GM18519 (cell line): ENCODE measurements around the gene HS6ST3.

Source experiments
- ATAC-seq: cut with Tn5 transposase; IDR thresholded peaks from one replicate; pipeline ENCODE4 v1.9.1; 2021; ENCODE audit warnings: mild to moderate bottlenecking, moderate library complexity; ENCODE audit not compliant: unreplicated experiment, low FRiP score

The HS6ST3 gene

DNA sequence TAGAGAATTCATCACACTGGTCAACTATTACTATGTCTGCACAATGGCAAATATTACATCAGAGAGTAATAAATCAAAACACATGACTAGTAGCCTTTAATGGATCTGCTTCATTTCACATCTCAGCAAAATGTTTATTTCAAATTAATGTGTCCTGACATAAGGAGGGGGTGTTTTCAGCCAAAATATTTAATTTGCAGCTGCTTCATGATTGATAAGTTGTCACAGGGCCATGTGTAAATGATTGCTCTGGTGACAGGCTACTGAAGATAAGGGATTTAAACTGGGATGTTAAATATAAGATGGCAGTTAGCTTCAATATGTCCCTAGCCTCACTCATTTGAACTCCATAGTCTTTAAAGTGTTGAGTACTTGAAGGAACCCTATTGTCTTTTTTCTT lies 601.1 kb downstream of the HS6ST3 start:
- ATAC-seq = no peak

DNA sequence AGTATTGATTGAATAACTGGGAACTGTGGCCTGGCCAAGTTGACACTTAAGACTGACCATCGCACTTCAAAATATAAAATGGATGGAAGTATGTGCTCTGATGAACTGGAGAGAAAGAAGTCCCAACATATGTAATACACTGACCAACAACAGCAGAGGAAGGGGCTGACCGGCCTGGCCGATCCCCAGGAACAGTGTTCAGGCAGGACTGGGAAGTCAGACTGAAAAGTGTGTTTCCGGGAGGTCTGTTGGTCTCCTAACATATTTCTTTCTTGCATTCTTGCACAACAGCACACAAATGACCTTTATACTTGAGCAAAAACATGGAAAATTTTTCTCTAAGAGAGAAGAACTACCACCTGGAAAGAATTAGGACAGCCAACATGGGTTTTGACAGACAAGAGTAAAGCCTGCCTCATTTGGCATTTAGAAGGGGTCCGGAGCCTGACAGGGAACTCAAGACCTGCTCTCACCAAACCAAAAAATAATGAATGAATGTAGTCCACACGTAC lies 606.5 kb downstream of the HS6ST3 start:
- ATAC-seq = no peak

DNA sequence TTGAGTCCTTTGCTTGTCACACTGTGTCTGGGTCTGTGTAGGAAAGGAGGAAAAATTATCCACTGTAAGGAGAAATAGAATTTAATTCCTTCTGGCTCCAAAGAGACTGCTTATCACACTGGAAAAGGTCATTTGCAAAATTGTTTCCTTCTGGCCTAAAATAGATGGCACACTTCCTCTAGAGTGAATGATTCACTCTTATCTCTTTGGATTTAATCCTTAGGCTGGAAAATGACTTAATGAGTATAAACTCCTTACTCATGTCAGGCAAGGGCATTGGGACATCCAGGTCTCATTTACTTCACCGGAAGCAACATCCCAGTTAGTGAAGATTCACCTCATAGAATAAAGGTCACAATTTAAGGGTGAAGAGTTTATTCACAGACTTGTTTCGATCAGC lies 610.8 kb downstream of the HS6ST3 start:
- ATAC-seq = no peak

DNA sequence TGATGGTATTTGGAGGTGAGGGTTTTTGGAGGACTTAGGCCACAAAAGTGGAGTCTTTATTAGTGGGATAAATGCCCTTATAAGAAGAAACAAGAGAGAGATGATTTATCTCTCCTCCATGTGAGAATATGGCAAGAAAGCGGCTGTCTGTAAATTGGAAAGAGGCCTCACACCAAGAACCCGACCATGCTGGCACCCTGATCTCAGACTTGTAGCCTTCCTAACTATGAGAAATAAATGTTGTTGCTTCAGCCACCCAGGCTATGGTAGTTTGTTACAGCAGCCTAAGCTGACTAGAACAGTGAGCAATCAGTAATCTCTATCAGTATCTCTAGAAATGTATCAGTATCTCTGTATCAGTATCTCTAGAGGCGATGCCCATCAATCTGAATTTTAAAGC lies 617.2 kb downstream of the HS6ST3 start:
- no peak for ATAC-seq

DNA sequence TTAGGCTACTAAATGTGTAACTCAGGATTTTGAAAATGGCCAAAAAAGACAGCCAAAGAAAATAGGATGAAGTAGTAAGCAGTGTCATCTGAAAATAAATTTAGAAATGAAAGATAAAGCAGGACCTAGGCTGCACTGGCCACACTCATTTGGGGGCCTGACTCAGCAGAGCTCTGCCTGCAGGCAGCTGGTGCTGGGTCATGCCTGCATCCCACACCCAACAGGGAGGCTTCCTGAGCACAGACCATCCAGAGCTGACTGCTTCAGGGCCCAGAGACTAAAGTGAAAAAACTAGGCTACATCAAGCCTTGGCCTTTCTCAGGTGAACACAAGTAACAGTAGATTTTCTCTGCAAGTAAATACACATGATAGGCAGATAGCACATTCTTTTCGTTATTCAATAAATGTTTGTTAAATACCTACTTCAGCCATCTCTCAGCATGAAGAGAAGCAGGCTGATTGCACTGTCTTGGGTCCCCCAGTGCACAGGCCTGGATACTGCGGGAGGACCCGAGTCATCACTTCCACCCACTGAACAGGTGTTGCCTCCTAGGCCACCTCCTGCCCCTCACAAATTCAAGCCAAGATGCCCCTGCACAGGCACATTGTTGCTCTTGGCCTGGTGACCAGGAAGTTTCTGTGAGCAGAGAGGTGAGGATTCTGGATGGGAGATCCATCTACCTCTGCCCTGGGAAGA lies 620.4 kb downstream of the HS6ST3 start:
- ATAC-seq = no peak

DNA sequence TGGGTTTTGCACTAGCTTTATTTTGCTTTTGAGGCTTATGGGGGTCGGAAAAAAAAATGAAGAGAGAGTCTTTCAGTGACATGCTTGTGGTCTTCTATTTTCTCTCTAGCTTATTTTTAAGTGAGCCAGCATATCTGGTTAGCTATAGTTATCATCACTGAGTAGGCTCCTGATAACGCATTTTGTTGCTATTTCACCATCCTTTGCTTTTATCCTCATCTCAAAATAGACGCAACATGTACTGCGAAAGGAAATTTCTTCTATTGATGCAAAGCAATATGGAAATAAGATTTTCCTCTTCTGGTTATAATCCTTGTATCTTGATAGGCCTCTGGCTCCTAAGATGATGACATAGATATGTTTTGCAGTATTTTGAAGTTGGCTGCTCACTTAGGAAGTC lies 630.5 kb downstream of the HS6ST3 start:
- ATAC-seq = no peak

DNA sequence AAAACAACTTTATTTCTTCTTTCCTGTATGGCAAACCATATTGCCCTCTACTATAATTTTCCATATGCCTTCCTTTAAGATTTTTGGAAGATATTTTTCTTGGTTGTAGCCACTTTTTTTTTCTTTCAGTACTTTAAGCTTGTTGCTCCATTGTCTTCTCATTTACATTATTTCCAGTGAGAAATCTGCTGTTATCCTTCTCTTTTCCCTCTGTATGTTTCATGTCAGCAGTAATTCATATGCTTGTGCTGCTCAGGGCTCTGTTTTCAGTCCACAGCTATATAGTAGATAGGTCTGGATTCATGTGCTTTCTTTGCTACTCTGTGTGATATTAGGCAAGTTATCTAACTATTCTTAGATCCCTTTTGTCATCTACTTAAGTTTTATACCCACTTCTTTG lies 636.7 kb downstream of the HS6ST3 start:
- no peak for ATAC-seq

DNA sequence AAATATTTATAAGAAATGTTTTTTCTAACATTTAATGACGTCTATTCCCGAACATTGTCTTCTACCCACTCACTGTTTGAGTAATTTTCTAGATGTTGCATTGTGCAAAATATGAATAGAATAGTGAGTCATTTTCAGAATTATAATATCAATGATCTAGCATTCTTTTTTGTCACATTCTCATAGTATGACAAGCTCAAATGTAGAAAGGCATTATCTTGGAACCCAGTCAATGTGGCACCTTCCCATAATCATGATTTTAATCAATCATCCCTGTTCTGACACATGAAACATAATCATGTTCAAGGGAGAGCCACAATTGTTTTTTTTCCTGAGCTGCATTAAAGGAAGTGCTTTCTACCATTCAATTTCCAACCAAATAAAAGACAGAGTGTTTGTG lies 638.6 kb downstream of the HS6ST3 start:
- ATAC-seq = no peak

DNA sequence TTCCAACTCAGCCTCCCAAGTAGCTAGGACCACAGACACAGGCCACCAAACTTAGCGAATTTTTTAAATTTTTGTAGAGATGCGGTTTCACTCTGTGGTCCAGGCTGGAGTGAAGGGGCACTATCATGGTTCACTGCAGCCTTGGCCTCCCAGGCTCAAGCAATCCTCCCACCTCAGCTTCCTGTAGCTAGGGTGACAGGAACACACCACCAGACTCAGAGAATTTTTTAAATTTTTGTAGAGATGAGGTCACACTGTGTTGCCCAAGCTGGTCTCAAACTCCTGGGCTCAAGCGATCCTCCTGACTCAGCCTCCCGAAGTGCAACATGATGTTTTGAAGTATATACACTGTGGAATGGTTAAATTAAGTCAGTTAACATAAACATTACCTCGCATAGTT lies 640.8 kb downstream of the HS6ST3 start:
- ATAC-seq = no peak

DNA sequence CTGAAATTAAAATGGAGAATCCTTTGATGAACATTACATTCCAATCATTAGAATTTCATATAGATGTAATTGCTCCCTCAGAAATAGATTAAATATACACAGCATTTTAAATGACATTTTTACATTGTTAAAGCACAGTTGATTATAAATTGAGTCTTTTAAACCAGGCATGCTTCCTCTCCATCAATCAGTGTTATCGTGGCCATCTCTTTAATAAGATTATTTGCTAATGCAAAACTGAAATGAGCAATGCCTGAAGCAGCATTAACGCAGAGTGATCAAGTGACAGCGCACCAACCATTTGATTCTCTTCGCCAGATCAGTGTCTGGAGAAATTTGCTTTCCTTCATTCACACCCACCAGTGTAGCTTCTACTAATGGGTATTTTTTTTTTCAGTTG lies 644.6 kb downstream of the HS6ST3 start:
- no peak for ATAC-seq

DNA sequence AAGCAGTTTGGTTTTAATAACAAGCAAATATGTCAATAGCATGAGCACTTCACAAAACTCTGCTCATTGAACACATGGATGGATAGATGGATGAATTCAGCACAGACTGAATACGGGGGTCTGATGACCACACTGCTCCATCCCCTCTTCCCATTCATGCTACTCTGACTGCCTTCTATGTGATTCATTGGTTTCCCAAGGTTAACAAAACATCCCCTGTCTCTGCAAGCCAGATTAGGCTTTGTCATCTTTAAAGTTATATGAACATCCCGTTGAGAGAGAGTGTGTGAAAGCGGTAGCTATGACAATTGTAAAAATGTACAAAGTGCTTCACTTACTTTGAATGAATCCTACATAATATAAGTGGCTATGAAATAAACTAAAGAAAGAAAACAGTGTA lies 651.9 kb downstream of the HS6ST3 start:
- no peak for ATAC-seq

DNA sequence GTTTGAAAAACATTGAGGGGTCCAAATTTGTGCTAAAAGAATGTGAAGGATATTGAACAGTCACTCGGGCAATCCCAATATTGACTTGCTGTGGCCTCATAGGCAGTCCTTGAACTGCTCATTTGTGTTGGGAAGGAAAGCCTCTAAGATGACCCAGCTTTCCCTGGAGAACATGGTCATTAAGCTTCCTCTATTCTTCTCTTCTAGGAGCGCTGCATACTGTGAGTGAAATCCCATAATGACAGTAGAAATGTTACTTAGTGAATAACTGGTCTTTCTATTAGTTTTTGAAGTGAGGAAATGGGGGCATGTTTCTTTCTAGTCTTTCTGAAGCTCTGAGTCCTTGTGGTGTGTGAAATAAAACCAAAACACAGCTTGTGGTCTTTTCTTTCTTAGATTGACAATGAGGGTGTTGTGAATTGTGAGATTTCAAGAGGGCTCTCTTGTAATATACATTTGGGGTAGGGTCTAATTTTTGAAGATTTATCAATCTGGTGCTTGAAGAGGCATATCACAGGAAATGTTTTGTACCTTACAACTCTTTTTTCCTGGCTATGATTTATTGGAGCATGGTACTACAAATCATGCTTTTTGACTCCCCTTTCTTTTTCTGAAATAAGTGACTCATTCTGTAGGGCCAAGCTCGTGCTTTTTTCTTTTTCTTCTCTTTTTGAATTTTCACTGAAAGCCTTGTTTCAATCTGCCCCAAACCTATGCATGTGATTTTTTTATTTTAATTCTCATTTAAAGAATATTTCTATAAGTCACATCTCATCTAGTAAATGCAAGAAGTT lies 653.6 kb downstream of the HS6ST3 start:
- ATAC-seq = no peak

DNA sequence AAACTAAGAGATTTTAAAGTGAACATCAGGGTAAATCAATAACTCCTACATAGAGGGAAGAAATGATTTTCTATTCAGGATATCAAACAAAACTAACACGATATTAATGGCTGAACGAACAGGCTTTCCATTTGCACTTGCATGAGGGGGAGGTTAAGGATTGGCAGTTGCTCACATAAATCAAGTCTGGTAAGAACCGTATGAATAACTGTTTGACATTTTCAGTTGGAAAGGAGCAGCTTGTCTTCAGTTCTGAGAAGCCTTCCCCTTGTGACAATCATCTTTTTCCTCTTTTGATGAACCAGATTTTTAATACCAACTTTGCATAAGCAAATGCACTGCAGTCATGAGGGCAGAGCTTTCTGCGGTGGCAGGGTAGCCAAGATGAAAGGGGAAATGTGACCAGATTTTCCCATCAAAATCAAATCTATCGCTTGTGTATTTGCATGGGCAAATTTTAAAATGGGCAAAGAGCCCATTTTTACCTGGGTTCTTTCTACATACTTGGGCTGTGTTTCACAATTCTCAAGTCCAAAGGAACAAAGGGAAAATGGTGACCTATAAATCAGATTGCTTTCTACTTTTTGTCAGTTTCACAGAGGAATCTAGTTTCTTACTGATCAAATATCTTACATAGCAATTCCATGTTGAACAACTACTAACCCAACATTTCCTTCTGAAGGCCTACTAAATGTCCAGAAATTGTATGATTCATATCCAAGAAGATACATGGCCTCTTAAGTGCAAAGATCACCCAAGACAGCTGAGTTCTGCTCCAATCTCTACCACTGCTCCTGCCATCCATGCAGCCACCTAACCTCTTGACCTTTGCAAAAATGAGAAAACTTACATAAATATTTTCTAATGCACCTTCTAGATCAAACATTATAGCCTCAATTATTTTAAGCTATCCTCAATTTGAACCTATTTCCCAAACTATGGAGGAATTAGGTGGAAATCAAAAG lies 654.7 kb downstream of the HS6ST3 start:
- ATAC-seq = no peak

DNA sequence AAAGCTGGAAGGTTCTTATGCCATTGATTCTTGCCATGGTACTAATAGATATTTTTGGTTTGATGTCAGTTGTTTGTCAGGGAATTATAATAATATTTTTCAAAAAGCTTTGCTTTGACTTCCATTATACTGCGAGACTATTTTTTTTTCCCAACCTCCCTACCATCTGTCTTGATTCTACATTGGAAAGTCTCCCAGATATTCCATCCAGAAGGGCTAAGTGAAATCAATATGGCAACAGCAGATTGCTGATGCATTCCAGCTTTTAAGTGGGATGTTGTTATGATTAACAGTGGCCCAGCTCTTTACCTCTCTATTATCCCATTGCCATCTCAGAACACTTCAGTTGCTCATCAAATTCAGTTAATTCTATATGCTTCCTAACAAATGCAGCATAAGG lies 657.0 kb downstream of the HS6ST3 start:
- no peak for ATAC-seq

DNA sequence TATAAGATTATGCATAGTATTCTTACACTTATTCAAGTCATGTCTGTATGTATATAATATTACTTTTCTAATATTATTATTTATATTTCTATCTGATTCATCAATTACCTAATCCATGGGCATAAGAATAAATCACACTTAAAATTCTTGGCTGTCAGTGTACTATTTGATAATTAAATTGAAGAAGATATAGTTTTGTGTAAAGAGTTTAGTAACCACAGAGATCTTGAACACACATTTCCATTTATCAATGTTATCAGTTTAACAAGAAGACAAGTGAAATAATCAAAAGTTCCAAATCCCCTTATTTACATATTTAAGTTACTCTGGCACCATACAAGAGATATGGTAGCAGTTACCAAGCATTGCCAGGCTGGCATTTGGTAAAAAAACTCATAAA lies 659.9 kb downstream of the HS6ST3 start:
- ATAC-seq = no peak

DNA sequence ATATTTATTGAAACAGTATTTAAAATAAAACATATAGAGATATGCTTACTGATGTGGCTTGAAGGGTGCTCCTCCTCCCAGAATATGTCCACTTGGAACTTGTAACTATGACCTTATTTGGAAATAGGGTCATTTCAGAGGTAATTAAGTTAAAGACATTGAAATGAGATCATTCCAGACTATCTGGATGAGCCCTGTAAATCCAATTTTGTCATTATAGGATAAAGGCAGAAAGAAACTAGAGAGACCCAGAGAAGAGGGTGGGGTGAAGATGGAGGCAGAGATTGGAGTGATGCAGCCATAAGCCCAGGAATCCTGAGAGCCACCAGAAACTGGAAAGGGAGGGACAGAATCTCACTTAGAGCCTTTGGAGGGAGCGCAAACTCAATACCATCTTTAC lies 661.2 kb downstream of the HS6ST3 start:
- no peak for ATAC-seq

DNA sequence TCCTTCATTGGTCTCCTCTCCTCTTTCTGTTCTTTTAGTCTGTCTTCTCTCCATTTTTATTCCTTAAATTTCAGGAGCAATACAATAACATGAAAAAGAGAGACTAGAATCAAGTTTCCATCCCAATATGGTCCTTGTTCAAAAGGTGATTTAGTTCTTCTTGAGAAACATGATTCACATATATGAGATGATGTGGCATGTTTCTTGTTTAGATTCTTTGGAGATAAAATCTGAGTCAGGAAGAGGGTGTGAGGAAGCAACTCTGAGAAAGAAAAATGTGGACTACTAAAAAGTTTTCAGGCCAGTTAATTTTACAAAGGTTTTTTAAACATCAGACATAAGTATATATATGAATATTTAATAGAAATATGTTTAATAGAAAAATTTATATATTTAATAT lies 673.0 kb downstream of the HS6ST3 start:
- ATAC-seq = no peak

DNA sequence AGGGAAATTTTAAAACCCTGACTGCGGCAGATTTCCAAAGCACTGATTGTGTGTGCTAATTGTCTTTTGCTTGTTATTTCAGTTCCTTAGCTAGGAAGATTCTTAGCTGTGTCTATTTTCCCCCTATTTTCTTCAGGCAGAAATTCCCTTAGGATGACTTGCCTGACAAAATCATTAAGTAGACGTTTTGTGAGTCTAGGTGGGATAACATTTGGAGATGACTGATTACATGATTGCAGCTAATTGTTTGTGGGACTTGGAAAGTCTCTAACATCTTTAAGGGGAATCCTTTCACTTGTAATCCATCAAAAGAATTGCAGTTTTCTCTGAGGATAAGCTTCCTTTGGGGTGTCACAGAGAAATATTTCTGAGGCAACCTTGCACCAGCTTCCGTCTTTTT lies 676.4 kb downstream of the HS6ST3 start:
- no peak for ATAC-seq

DNA sequence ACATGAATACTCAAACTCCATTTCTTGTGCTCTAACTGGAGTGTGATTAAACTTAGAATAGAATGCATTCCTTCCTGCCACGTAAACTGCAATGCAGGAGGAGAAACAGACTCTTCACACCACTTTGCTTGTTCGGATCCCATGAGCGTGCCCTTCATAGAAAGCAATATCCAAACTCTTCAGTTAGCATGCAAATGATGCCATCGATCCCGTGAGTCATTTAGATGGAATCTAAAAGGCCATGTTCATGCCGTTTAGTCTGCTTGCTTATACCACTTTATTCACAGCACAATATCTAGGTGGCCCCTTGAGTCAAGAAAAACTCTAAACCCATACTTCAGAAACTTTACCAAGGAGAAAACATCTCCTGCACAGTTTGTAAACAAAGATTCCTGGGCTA lies 678.6 kb downstream of the HS6ST3 start:
- no peak for ATAC-seq

DNA sequence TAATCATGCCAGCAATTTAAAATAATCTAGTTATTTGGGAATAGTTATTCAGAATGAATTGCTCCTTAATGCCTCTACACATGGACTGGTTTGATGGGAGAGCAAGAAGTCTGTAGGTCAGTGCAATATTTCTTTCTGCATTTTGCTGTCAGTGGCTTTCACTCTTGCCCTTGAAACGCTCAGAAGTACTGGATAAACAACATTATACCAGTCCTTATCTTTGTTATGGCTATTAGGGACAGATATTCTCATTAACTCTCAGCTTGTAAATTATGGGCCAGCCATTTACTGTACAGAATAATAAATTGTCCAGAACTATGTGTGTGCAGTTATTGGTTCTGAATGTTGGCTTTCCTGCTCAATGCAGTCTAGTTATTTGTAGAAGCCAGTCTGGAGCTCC lies 680.0 kb downstream of the HS6ST3 start:
- ATAC-seq = no peak
